8988T (cell line): Measurements from ENCODE around the gene MGST2.
A peak's percentile ranks its signal among the peaks of the same experiment; 100 is the strongest.

Experiments
- DNase-seq: peaks from one replicate; pipeline ENCODE4 v3.0.0; 2011

The MGST2 gene

DNA sequence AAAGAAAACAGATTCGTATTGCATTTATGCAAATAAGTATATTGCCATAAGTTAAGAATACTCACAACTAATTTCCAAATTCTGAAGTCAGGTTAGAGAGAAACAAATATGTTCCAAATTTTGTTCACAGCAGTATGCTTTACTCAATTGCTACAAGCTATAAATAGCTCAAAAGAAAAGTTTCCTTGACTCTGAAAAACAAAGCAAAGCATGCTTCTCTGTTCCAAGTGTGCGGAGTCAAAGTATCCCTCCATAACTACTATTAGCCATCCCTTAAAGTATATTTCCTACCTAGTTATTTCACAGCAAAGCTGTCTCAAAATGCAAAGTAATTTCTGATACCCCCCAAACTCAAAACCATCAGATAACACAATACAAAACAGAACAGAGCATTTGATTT, 47.3 kb downstream of the MGST2 start:
- DNase-seq: no peak

- DNase-seq: no peak
These were observed 50.2 kb downstream of the MGST2 start for GRCh38 chr4:139715746-139716391.

GRCh38 chr4:139718358-139718757, 52.7 kb downstream of the MGST2 start:
- no peak for DNase-seq

GRCh38 chr4:139718833-139719232, 53.2 kb downstream of the MGST2 start:
- no peak for DNase-seq

DNA sequence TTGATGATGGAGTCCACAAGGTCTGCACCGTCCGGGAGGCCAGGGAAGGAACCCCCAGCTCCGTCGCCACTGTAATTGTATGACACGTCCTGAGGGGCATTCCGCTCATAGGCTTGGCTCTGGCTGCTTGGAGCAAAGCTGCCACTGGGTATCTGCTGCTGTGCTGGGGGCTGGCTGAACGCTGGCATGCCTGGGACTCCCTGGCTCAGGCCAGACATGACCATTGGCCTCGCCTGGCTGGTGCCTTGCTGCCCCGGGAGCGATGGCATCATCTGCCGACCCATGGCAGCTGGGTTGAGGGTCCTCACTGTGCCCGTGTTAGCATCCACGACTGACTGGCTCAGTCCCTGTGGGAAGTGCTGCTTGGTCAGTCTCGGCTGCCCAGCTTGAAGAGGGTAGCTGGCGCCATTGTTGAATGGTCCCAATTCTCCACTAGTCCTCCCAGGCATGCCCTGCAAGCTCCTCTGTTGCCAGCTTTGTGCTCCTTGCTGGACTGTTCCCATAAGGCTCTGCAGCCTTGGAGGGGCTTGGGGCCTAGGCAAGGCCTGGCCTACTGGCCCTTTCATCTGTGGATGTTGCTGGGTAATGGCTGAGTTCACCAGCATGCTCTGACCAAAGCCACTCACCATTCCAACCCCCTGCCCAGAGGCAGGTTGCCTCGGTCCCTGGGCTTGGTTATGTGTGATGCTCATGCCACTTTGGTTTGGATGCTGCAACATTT, 53.9 kb downstream of the MGST2 start:
- no peak for DNase-seq

GRCh38 chr4:139720806-139721205, 55.2 kb downstream of the MGST2 start:
- no peak for DNase-seq

DNA sequence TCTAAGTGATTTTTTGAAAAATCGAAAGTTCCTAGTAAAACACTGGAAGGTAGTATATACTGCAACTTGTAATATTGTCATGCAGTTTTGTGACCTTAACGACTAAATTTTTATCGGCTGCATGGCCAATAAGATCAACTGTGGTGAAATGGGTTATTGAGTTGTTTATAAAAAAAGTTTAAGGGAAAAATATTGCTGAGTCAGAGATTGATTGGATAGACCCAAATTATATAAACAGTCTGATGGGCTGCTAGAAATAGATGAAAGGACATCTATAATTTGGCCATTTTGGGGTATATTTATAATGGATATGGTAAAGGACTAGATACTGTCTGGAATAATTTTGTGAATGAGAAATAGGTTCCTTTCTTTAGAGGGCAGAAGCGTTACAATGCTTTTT, 56.2 kb downstream of the MGST2 start:
- no peak for DNase-seq

GRCh38 chr4:139725236-139725635, 59.6 kb downstream of the MGST2 start:
- no peak for DNase-seq

- DNase-seq: no peak
These were observed 61.0 kb downstream of the MGST2 start for GRCh38 chr4:139726615-139727014.

DNA sequence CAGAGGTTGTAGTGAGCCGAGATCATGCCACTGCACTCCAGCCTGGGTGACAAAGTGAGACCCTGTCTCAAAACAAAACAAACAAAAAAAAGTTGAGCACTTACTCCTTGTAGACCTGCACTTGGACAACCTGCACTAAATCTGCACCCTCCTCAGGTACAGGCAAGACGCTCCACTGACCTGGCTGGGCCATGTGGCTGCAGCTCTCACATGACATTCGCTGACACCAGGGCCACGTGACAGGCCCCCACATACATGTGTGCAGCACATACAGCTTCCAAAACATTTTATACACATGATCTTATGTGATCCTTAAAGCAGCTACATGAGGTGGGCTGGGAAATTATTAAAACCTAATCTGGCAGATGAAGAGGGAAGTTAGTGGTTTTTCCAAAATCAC, 62.5 kb downstream of the MGST2 start:
- DNase-seq: no peak

DNA sequence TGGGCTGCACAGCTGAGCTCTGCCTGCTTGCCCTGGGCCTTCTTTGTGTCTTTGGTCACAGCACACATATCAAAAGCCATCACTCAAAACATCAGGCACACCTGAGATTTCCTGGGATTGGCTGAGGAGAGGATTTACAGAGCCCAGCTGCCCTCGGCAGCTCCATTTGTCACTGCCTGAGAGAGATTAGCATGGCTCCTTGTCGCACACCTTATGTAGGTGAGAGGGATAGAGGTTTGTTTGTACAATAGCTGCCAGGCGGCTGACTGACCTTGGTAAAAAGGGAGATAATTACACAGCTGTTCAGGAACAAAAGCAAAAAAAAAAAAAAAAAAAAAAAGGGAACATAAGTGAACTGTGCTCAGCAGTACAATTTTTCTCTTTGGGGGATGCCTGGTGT, 63.2 kb downstream of the MGST2 start:
- DNase-seq: no peak

GRCh38 chr4:139732991-139733570, 67.5 kb downstream of the MGST2 start:
- DNase-seq: no peak

- DNase-seq: no peak
These were observed 68.7 kb downstream of the MGST2 start for GRCh38 chr4:139734201-139734874.

DNA sequence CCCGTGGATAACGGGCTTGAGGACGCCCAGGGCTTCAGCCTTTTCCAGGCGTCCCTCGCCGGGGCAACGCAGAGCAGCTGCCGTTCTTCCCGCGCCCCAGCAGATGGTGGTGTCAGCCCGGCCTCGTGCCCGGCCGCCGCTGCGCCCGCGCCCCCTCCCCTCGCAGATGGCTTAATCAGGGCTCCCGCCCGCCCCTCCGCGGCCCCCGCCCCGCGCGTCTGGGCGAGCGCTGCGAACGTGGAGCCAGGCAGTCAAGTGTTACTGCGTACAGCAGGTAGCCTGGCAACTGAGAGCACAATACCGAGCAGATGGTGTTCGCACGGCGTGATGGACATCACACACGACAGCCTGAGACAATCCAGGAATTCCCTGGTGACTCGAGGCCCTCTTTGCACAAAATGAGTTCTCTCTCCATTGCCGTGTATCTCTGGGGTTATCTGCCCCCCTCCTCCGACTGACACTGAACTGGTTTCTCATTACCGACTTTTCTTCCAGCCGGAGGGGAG, 69.3 kb downstream of the MGST2 start:
- peak; percentile 86 for DNase-seq

GRCh38 chr4:139735381-139736273, 70.0 kb downstream of the MGST2 start:
- DNase-seq: no peak

- DNase-seq: no peak
These were observed 70.6 kb downstream of the MGST2 start for GRCh38 chr4:139736274-139736660.

DNA sequence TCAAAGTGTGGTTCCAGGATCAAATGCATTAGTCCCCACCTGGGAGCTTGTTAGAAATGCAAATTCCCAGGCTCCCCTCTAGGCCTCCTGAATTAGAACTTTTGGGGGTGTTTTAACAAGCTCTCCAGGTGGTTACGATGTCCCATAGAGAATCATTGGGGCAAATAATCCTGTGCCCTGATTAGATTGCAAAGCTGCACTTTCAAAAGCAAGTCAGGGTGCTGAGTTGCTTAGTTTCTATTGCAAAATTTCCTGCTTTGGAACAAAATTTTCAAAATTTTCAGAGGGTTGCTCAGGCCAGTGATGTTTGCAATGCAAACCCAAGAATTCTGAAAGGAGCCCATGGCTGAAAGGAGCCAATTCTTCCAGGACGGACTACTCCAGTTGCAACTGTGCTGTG, 71.0 kb downstream of the MGST2 start:
- no peak for DNase-seq

DNA sequence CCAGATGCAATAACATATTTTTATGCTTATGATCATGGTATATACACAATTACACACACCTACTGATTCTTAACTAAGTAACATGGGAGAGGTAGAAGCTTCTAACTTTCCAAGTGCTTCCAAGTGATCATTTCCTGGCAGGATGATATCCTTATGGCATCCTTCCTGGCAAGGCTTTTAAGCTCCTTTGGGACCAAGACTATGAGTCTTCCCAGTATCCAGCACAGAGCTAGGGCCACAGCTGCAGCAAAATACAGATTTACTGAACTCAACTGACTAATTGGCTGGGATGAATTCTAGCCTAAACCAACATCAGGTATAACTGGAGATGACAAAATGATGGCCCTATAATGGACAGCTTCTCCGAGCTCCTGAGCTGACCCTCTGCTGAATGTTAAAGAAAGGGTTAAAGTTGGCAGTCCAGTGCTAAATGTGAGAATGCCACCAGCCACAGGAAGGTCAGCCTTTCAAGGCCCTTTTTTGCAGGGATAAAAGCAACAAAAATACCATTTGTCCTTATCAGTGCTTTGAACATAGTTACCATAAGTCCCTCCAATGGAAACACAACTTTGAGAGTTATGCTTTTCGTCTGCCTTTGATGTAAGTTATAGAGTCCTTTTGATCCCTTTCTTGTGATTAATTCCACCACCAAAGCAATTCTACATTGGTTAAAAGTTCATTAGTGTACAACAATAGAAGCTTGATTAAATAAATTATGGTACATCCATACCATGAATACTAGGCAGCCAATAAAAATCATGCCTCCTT, 73.4 kb downstream of the MGST2 start:
- DNase-seq: no peak

- no peak for DNase-seq
These were observed 74.5 kb downstream of the MGST2 start for GRCh38 chr4:139740121-139740520.

GRCh38 chr4:139740531-139741041, 75.0 kb downstream of the MGST2 start:
- no peak for DNase-seq

- no peak for DNase-seq
These were observed 77.4 kb downstream of the MGST2 start for GRCh38 chr4:139743027-139743426.

- DNase-seq: no peak
These were observed 78.6 kb downstream of the MGST2 start for GRCh38 chr4:139744232-139744631.
